ENCODE results near the gene NLRC5.

Gene NLRC5

DNA sequence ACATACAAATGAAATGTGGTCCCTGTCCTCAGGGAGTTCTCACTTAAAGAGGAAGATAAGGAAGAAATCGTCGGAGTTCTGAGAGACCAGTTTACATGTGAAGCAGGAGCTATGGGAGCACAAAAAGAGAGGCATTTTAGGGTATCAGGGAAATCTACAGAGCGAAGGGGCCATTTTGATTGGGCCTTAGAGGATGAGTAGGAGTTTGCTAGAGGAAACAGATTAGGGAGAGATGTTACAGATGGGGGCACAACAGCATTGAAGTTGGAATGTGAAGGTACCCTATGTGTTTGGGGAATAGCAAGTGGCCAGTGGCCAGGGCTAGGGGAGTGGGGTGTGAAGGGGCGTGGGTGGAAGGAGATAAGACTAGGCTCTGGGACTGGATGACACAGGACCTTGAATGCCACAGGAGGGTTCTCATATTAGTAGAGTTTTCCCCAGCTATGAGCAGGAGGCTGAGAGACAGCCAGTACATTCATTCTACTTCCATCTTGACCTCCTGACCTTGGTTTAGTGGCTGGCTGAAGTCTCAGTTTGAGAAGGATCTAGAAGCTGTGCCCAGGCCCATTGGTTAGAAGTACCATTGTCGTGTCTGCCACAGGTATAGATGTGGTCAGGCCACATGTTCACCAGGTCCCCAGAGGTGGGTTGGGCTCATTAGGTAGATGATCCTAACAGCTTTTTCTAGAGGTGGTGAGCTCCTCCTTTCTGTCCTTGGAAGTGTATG, 137.8 kb downstream of the NLRC5 start:
- no peak for DNase-seq (ENCODE audit: low spot score)
- TF ChIP-seq, protein P1, sequence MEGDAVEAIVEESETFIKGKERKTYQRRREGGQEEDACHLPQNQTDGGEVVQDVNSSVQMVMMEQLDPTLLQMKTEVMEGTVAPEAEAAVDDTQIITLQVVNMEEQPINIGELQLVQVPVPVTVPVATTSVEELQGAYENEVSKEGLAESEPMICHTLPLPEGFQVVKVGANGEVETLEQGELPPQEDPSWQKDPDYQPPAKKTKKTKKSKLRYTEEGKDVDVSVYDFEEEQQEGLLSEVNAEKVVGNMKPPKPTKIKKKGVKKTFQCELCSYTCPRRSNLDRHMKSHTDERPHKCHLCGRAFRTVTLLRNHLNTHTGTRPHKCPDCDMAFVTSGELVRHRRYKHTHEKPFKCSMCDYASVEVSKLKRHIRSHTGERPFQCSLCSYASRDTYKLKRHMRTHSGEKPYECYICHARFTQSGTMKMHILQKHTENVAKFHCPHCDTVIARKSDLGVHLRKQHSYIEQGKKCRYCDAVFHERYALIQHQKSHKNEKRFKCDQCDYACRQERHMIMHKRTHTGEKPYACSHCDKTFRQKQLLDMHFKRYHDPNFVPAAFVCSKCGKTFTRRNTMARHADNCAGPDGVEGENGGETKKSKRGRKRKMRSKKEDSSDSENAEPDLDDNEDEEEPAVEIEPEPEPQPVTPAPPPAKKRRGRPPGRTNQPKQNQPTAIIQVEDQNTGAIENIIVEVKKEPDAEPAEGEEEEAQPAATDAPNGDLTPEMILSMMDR (IDR thresholded peaks at IDR 0.05; ENCODE audit: extremely low read depth, missing control alignments), result no peak

DNA sequence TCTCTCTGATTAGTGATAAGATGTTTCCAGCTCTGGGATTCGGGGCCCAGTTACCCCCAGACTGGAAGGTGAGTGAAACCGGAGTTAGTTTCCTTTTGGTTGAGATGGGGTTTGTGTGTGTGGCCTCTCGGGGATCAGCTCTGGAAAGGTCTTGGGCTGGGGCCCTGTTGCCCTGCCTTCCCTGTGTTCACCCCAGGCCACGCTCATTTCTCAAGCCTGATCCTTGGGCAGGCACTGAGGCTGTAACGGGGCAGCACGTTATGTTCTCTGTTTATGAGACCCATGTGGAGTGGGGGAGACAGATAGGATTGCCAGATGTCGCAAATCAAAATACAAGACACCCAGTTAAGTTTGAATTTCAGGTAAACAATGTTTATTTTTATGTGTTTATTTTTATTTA, 138.5 kb downstream of the NLRC5 start:
- no peak for DNase-seq (ENCODE audit: low spot score)
- TF ChIP-seq, protein P1 (IDR thresholded peaks at IDR 0.05; ENCODE audit: extremely low read depth, missing control alignments), result no peak

DNA sequence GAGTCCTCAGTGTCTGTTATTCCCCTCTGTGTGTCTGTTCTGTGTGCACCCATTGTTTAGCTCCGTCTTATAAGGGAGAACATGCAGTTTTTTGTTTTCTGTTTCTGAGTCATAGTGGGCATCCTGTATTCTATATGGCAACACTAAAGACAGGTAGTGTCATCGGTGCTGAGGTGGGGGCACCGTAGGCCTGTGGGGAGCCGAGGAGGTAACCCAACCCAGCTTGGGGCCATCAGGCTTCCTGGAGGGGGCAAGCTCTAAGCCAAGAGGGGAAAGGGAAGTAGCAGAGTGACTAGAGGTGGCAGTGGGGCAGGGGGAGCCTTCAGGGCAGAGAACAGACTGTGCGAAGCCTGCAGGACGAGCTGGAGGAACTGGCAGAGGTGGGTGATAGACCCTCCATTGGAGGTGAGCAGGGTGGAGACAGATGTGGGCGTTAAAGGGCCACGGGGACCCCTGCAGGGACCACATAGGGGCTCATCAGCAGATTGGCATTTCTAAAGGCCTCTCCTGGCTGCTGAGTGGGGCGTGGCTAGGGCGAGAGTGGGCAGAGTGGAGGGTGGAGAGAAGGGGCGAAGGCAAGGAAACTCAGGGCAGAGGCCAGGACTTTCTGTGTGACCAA, 139.5 kb downstream of the NLRC5 start:
- no peak for DNase-seq (ENCODE audit: low spot score)
- TF ChIP-seq, protein P1 (IDR thresholded peaks at IDR 0.05; ENCODE audit: extremely low read depth, missing control alignments), result no peak

DNA sequence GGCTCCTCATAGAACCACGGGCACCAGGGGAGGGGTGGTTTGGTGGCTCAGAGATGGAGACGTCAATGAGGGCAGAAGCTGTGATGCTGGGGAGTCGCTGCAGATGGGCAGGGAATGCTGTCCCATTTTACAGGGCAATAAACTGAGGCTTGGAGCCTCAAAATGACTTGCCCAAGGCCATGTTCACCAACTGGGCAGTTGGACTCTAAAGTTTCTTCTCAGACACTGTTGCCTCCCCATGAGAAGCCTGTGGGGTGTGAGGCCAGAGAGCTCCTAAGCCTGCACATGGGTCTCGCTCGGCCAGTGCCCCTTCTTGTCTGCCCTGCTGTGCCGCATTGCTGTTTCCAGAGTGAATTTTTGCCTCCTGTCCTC, 141.6 kb downstream of the NLRC5 start:
- no peak for DNase-seq (ENCODE audit: low spot score)
- TF ChIP-seq, protein P1 (IDR thresholded peaks at IDR 0.05; ENCODE audit: extremely low read depth, missing control alignments), result no peak

DNA sequence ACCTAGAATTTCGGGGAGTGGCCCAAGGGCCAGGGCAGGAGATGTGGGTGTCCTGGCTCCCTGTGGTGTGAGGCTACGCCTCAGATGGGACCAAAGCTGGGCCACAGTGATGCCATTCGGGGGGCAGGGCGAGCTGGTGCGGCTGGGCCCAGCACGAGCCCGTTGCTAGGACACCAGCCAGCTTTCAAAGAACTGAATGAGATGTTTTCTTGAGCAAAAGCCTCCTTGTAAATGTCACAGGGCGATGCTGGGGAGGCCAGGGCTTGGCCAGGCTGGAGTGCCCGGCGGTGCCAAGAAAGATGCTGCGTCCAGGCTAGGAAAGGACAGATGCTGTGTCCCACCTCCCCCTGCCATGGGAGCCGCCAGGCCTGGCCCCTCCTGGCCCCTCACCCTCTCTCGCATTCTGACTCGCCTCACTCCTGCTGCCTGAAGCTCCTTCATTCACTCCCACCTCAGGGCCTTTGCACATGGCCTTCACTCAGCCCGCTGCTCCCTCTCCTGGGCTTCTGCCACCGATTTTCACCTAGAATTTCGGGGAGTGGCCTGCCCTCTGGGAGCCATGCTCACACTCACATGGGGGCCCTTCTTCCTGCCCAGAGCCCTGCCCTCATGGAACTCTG, 142.1 kb downstream of the NLRC5 start:
- TF ChIP-seq, protein P1 (IDR thresholded peaks at IDR 0.05; ENCODE audit: extremely low read depth, missing control alignments), result no peak
- DNase-seq (ENCODE audit: low spot score), result no peak

DNA sequence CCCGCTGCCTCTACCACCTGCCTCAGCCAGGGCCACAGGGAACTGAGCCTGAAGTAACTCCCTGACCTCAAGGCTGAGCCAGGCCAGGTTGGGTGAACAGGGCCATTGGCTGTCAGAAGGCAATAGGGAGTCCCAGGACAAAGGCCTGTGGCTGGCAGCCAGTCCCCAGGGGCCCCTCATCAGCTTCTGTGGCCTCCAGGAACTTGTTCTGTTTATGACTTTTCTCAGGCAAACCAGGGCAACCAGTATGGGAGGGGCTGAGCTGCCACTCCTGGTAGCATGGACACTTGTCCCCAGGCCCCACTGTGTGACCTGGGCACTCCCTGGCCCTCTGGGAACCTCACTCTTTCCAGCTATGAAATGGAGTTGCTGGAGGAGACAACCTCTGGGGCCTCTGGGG, 143.1 kb downstream of the NLRC5 start:
- TF ChIP-seq, protein P1 (IDR thresholded peaks at IDR 0.05; ENCODE audit: extremely low read depth, missing control alignments), result no peak
- no peak for DNase-seq (ENCODE audit: low spot score)

DNA sequence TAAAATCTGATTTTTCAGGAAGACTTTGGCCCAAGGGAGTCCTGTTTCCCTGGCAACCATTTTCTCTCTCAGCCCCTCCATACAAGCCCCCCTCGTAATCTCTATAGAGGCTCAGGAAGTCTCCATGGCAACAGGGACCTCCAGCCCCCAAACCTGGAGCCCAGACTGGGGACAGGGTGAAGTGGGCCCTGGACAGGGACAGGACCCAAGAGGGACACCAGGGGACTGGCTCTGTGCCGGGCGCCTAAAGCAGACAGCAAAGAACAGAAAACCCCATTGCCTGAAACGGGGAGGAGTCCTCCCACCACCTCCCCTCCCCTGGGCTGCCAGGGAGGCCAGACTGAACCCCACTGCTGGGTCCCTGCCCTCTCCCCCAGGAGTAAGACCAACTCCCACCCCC, 143.7 kb downstream of the NLRC5 start:
- DNase-seq (ENCODE audit: low spot score), result no peak

More for the DNA sequence above, 143.7 kb downstream of the NLRC5 start:
- TF ChIP-seq, protein P1 (IDR thresholded peaks at IDR 0.05; ENCODE audit: extremely low read depth, missing control alignments), result no peak

All from GM20000 (cell line).